Amygdala (tissue), 56 donors: ENCODE measurements around the gene ZNF865.
"Not testable (repeated sequence)": the region's sequence is repeated elsewhere in the genome, so short reads cannot be mapped to it uniquely, and the experiment has no call there.

Source experiments
- DNase-seq, 56 donors: peaks; one replicate each; lab custom pipeline; 2025; lab: John Stamatoyannopoulos, UW

The ZNF865 gene

GRCh38 chr19:55605637-55606470 lies at the start of gene ZNF865:
TSS of gene ZNF865 (plus strand) at chr19:55605647. CDS start at chr19:55613619, 7,972 bp downstream.
- peak in 47 of 56 donors; percentile 8 to 75 (median 48) for DNase-seq

GRCh38 chr19:55559684-55560083 lies 45.8 kb upstream of the ZNF865 start:
- DNase-seq: no peak

GRCh38 chr19:55563261-55563690 lies 42.2 kb upstream of the ZNF865 start:
- DNase-seq: no peak

GRCh38 chr19:55566823-55567222 lies 38.6 kb upstream of the ZNF865 start:
- no peak for DNase-seq

- no peak for DNase-seq
These were observed 37.6 kb upstream of the ZNF865 start for GRCh38 chr19:55567708-55568328.

- DNase-seq: not testable (repeated sequence)
These were observed 36.0 kb upstream of the ZNF865 start for GRCh38 chr19:55569477-55569876.

GRCh38 chr19:55573929-55574328 lies 31.5 kb upstream of the ZNF865 start:
- not testable (repeated sequence) for DNase-seq

GRCh38 chr19:55576746-55577145 lies 28.7 kb upstream of the ZNF865 start:
- DNase-seq: no peak

- no peak for DNase-seq
These were observed 27.3 kb upstream of the ZNF865 start for GRCh38 chr19:55578031-55578760.

- DNase-seq: no peak
These were observed 26.4 kb upstream of the ZNF865 start for GRCh38 chr19:55578761-55579747.

- peak in 14 of 56 donors; percentile 17 to 53 (median 32) for DNase-seq
These were observed 25.5 kb upstream of the ZNF865 start for GRCh38 chr19:55579766-55580621.

- peak; percentile 7 to 93 (median 83) for DNase-seq
These were observed 24.8 kb upstream of the ZNF865 start, which contains the start of gene ZNF579 for GRCh38 chr19:55580628-55581144. TSS of gene ZNF579 (minus strand) at chr19:55580848. CDS start at chr19:55579639, 1,209 bp downstream.

- DNase-seq: peak in 1 of 56 donors; percentile 66
These were observed 24.2 kb upstream of the ZNF865 start for GRCh38 chr19:55581145-55581822.

GRCh38 chr19:55581823-55582223 lies 23.6 kb upstream of the ZNF865 start:
- no peak for DNase-seq

- not testable (repeated sequence) for DNase-seq
These were observed 23.2 kb upstream of the ZNF865 start for GRCh38 chr19:55582284-55582683.

GRCh38 chr19:55583897-55584296 lies 21.6 kb upstream of the ZNF865 start:
- not testable (repeated sequence) for DNase-seq

- DNase-seq: no peak
These were observed 20.6 kb upstream of the ZNF865 start for GRCh38 chr19:55584871-55585270.
